ENCODE measurements around the gene TNFRSF1A. TPM values are rescaled to one million over a fixed set of nuclear protein-coding genes. Genes with fewer than 3 reads are reported as not detected.

The TNFRSF1A gene
- total RNA-seq, 1 donor from 2014 or later = 81.2 TPM

Small RNA genes lying within 50 kb of the gene (small RNA-seq; reads per million reads assigned to genes)
- gene RN7SL391P (ENCODE audit: low replicate concordance) = not detected

Other genes with a start within 250 kb of the TNFRSF1A start
- gene VWF, start 217.4 kb downstream of the TNFRSF1A start, total RNA-seq = 101 TPM
- 298 TPM for gene CD9, start 141.7 kb downstream of the TNFRSF1A start, total RNA-seq
- gene PLEKHG6, start 31.4 kb downstream of the TNFRSF1A start, total RNA-seq = 15.6 TPM
- gene SCNN1A, start 33.5 kb upstream of the TNFRSF1A start, total RNA-seq = 35.9 TPM
- gene LTBR, start 42.1 kb upstream of the TNFRSF1A start, total RNA-seq = 34.5 TPM
- 0.31 TPM for gene CD27, start 102.9 kb upstream of the TNFRSF1A start, total RNA-seq
- 11.7 TPM for gene TAPBPL, start 110.0 kb upstream of the TNFRSF1A start, total RNA-seq
- 2.5 TPM for gene VAMP1, start 128.6 kb upstream of the TNFRSF1A start, total RNA-seq
- 55.2 TPM for gene MRPL51, start 151.2 kb upstream of the TNFRSF1A start, total RNA-seq
- 35.3 TPM for gene NCAPD2, start 152.0 kb upstream of the TNFRSF1A start, total RNA-seq
- gene GAPDH, start 192.4 kb upstream of the TNFRSF1A start, total RNA-seq = 6,380 TPM
- 19.0 TPM for gene IFFO1, start 214.0 kb upstream of the TNFRSF1A start, total RNA-seq
- 11.2 TPM for gene NOP2, start 226.2 kb upstream of the TNFRSF1A start, total RNA-seq